HepG2 (cell line): ENCODE measurements around the gene KRTAP1-3. TPM values are rescaled to one million over a fixed set of nuclear protein-coding genes. Genes with fewer than 3 reads are reported as not detected.

Experiments used
- DMAP1 ChIP-seq: IDR thresholded peaks from 2 replicates; pipeline ENCODE4 v1.6.1; 2016
- ETV5 ChIP-seq: IDR thresholded peaks from 2 replicates; pipeline ENCODE4 v1.6.1; 2018; ENCODE audit warnings: missing biosample characterization, missing genetic modification reagents, inconsistent platforms, borderline replicate concordance
- FOXA3 ChIP-seq: IDR thresholded peaks from 2 replicates; pipeline ENCODE4 v1.6.1; 2016; ENCODE audit warnings: missing genetic modification reagents, missing compliant biosample characterization
- HHEX ChIP-seq: IDR thresholded peaks from 2 replicates; pipeline ENCODE4 v1.6.1; 2016; ENCODE audit warnings: control low read depth
- HMG20B ChIP-seq: conservative IDR thresholded peaks from 2 replicates; pipeline ENCODE4 v1.6.1; 2016; ENCODE audit warnings: missing genetic modification reagents, missing compliant biosample characterization
- MEF2D ChIP-seq: sonication (generic); formaldehyde crosslinking; IDR thresholded peaks from 2 replicates; pipeline ENCODE4 v1.5.1; 2020; ENCODE audit warnings: mild to moderate bottlenecking, missing genetic modification reagents
- NCOA5 ChIP-seq: sonication (generic); formaldehyde crosslinking; IDR thresholded peaks from 2 replicates; pipeline ENCODE4 v1.4.0; 2020; ENCODE audit warnings: missing genetic modification reagents
- PPARG ChIP-seq: conservative IDR thresholded peaks from 2 replicates; pipeline ENCODE4 v1.6.1; 2016; ENCODE audit warnings: missing biosample characterization, missing genetic modification reagents
- RERE ChIP-seq: IDR thresholded peaks from 2 replicates; pipeline ENCODE4 v1.6.1; 2016; ENCODE audit warnings: low read depth, missing genetic modification reagents, missing compliant biosample characterization
- SAP130 ChIP-seq: IDR thresholded peaks from 2 replicates; pipeline ENCODE4 v1.6.1; 2016; ENCODE audit warnings: low read depth
- SMC3 ChIP-seq: IDR thresholded peaks from 2 replicates; pipeline ENCODE4 v1.6.1; 2011; ENCODE audit warnings: low read length, improper control_type of control experiment
- SOX6 ChIP-seq, 2 experiments: fragments of 450-650 bp in 1 of 2; sonication (generic) in 1 of 2; formaldehyde crosslinking in 1 of 2; IDR thresholded peaks; 2 replicates each; pipeline versions ENCODE4 v1.4.0 to v1.6.1; 2017 to 2020; ENCODE audit warnings: antibody characterized with exemption in 1 of 2, mild to moderate bottlenecking in 1 of 2, missing genetic modification reagents in 1 of 2
- TCF7 ChIP-seq: sonication (generic); IDR thresholded peaks from 2 replicates; pipeline ENCODE4 v1.6.1; 2016; ENCODE audit warnings: antibody characterized with exemption, low read depth
- ZNF569 ChIP-seq: sonication (generic); formaldehyde crosslinking; IDR thresholded peaks from 2 replicates; pipeline ENCODE4 v1.5.0; 2020; ENCODE audit warnings: mild to moderate bottlenecking, missing genetic modification reagents, moderate library complexity, borderline replicate concordance
- polyA plus RNA-seq, 8 experiments: library from polyadenylated mRNA; depleted of rRNA in 3 of 8; stranded (reverse) in 7 of 8; unstranded in 1 of 8; fragments of >200 nt; fragmentation: Illumina TruSeq in 4 of 8; extraction: Trizol in 4 of 8; gene quantifications; 2 replicates each; pipeline versions ENCODE4 v1.2.1 to v1.2.3, GENCODE V29; 2011 to 2016; ENCODE audit warnings: low read depth in 4 of 8, missing spikeins in 1 of 8, mixed read lengths in 1 of 8; ENCODE audit not compliant: insufficient read depth in 1 of 8
- total RNA-seq, 5 experiments: library from RNA; depleted of rRNA; stranded (reverse); fragments of >200 nt; fragmentation: Illumina TruSeq; extraction: Trizol; gene quantifications; 2 replicates each; pipeline ENCODE4 v1.2.3, GENCODE V29; 2016; ENCODE audit warnings: low read depth in 1 of 5
- TF ChIP-seq, protein P1 (sequence below): IDR thresholded peaks from 2 replicates; pipeline ENCODE4 v1.4.0; 2020; ENCODE audit warnings: mild to moderate bottlenecking, missing genetic modification reagents
- TF ChIP-seq, protein P2 (sequence below): sonication (generic); formaldehyde crosslinking; IDR thresholded peaks from 2 replicates; pipeline ENCODE4 v1.5.1; 2020; ENCODE audit warnings: mild to moderate bottlenecking, missing genetic modification reagents, borderline replicate concordance

The KRTAP1-3 gene
- total and polyA plus RNA-seq, 2 of the 13 experiments (the other 11 are each of a cell fraction or from before 2014, with no cell fraction given) = not detected

- peak; percentile 59 for TF ChIP-seq SAP130 (CRISPR knock-in tag)
- peak; percentile 87 for TF ChIP-seq HMG20B (CRISPR knock-in tag)
- TF ChIP-seq, protein P1, sequence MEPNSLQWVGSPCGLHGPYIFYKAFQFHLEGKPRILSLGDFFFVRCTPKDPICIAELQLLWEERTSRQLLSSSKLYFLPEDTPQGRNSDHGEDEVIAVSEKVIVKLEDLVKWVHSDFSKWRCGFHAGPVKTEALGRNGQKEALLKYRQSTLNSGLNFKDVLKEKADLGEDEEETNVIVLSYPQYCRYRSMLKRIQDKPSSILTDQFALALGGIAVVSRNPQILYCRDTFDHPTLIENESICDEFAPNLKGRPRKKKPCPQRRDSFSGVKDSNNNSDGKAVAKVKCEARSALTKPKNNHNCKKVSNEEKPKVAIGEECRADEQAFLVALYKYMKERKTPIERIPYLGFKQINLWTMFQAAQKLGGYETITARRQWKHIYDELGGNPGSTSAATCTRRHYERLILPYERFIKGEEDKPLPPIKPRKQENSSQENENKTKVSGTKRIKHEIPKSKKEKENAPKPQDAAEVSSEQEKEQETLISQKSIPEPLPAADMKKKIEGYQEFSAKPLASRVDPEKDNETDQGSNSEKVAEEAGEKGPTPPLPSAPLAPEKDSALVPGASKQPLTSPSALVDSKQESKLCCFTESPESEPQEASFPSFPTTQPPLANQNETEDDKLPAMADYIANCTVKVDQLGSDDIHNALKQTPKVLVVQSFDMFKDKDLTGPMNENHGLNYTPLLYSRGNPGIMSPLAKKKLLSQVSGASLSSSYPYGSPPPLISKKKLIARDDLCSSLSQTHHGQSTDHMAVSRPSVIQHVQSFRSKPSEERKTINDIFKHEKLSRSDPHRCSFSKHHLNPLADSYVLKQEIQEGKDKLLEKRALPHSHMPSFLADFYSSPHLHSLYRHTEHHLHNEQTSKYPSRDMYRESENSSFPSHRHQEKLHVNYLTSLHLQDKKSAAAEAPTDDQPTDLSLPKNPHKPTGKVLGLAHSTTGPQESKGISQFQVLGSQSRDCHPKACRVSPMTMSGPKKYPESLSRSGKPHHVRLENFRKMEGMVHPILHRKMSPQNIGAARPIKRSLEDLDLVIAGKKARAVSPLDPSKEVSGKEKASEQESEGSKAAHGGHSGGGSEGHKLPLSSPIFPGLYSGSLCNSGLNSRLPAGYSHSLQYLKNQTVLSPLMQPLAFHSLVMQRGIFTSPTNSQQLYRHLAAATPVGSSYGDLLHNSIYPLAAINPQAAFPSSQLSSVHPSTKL (CRISPR knock-in tag) = peak; percentile 98
- TF ChIP-seq SMC3 = 0 out of 2 replicates have a peak, but pooled peaks have one; percentile 12
- 0 out of 2 replicates have a peak, but pooled peaks have one; percentile 62 for TF ChIP-seq ZNF569 (CRISPR knock-in tag)
- TF ChIP-seq PPARG (CRISPR knock-in tag) = peak; percentile 82
- peak; percentile 91 for TF ChIP-seq HHEX (CRISPR knock-in tag)
- TF ChIP-seq TCF7 = peak; percentile 98
- peak; percentile 50; the same call in 1 of the 2 replicates for TF ChIP-seq DMAP1 (CRISPR knock-in tag)
- peak; percentile 74; the same call in 1 of the 2 replicates for TF ChIP-seq RERE (CRISPR knock-in tag)
- no peak for TF ChIP-seq NCOA5 (CRISPR knock-in tag)
- no peak for TF ChIP-seq SOX6 (IDR thresholded peaks at IDR 0.05)
- TF ChIP-seq SOX6 (CRISPR knock-in tag; IDR thresholded peaks at IDR 0.05) = peak; percentile 100
- peak; percentile 58; the same call in 1 of the 2 replicates for TF ChIP-seq ETV5 (CRISPR knock-in tag)
- peak; percentile 67 for TF ChIP-seq MEF2D (CRISPR knock-in tag)
- peak; percentile 94 for TF ChIP-seq FOXA3 (CRISPR knock-in tag)
- TF ChIP-seq, protein P2, sequence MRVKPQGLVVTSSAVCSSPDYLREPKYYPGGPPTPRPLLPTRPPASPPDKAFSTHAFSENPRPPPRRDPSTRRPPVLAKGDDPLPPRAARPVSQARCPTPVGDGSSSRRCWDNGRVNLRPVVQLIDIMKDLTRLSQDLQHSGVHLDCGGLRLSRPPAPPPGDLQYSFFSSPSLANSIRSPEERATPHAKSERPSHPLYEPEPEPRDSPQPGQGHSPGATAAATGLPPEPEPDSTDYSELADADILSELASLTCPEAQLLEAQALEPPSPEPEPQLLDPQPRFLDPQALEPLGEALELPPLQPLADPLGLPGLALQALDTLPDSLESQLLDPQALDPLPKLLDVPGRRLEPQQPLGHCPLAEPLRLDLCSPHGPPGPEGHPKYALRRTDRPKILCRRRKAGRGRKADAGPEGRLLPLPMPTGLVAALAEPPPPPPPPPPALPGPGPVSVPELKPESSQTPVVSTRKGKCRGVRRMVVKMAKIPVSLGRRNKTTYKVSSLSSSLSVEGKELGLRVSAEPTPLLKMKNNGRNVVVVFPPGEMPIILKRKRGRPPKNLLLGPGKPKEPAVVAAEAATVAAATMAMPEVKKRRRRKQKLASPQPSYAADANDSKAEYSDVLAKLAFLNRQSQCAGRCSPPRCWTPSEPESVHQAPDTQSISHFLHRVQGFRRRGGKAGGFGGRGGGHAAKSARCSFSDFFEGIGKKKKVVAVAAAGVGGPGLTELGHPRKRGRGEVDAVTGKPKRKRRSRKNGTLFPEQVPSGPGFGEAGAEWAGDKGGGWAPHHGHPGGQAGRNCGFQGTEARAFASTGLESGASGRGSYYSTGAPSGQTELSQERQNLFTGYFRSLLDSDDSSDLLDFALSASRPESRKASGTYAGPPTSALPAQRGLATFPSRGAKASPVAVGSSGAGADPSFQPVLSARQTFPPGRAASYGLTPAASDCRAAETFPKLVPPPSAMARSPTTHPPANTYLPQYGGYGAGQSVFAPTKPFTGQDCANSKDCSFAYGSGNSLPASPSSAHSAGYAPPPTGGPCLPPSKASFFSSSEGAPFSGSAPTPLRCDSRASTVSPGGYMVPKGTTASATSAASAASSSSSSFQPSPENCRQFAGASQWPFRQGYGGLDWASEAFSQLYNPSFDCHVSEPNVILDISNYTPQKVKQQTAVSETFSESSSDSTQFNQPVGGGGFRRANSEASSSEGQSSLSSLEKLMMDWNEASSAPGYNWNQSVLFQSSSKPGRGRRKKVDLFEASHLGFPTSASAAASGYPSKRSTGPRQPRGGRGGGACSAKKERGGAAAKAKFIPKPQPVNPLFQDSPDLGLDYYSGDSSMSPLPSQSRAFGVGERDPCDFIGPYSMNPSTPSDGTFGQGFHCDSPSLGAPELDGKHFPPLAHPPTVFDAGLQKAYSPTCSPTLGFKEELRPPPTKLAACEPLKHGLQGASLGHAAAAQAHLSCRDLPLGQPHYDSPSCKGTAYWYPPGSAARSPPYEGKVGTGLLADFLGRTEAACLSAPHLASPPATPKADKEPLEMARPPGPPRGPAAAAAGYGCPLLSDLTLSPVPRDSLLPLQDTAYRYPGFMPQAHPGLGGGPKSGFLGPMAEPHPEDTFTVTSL (CRISPR knock-in tag) = peak; percentile 91; the same call in 1 of the 2 replicates
Observed at GRCh38 chr17:41009301-41009760, 25.3 kb downstream of the KRTAP1-3 start (continued).
